Sciatic nerve (tissue), 2 donors: Measurements from ENCODE around the gene CFAP97D2. TPM values are rescaled to one million over a fixed set of nuclear protein-coding genes. Genes with fewer than 3 reads are reported as not detected.
"Not testable (repeated sequence)": the region's sequence is repeated elsewhere in the genome, so short reads cannot be mapped to it uniquely, and the experiment has no call there.

Experiments
- ATAC-seq: fragments of 200-7000 bp; cut with Tn5 transposase; one replicate; pipeline ENCODE4 v1.9.1; 2020; ENCODE audit warnings: mild to moderate bottlenecking, moderate library complexity
- DNase-seq: peaks from one replicate; pipeline ENCODE4 v3.0.0-alpha.2; 2020; ENCODE audit warnings: low spot score
- intact Hi-C: fragments of 100-400 bp; cut with DNase I; formaldehyde crosslinking; loops from one replicate; pipeline ENCODE4 v1.14.2; 2022
- total RNA-seq: library from RNA; stranded (reverse); fragmentation: NEBNext Ultra II Directional; extraction: Animal tissue kit (Norgen Biotek cat#: 25700); gene quantifications from one replicate; pipeline ENCODE4 v1.2.1, GENCODE V29; 2021
- donor health status: DM: no; HTN: no; CAD: no.
- donor health status: DM: no; HTN: no; CAD: no.

The CFAP97D2 gene
- total RNA-seq, result not detected

DNA sequence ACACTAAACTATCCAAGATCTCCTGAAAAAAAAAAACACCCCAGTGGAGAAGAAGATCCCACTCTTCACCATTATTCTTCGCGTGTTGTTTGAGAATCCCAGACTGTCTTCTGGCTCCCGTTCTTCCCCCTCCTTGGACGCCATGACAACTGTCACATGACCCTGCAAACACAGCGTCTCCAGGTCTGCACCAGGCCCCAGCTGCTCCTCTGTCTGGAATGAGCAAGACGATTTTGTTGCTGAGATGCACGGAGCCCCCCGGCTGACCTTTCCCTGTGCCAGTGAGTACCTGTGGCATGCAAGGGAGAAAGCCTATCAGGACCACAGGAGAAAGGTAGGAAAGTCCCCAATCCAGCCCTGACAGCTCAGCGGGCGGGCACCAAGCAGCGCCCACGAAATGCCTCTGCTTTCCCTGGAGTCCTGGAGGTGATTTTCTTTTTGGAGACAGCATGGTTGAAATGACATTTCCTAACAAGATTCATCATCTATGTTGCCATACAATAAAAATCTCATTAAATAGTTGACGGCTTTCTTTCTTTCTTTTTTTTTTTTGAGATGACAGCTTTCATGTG, at the start of gene CFAP97D2:
TSS of gene CFAP97D2 (plus strand) at position 171 of the 572 bp plus-strand sequence. CDS start at position 245, 74 bp downstream.
- intact Hi-C loops, result no loop called here
- no peak for ATAC-seq
- no peak for DNase-seq

DNA sequence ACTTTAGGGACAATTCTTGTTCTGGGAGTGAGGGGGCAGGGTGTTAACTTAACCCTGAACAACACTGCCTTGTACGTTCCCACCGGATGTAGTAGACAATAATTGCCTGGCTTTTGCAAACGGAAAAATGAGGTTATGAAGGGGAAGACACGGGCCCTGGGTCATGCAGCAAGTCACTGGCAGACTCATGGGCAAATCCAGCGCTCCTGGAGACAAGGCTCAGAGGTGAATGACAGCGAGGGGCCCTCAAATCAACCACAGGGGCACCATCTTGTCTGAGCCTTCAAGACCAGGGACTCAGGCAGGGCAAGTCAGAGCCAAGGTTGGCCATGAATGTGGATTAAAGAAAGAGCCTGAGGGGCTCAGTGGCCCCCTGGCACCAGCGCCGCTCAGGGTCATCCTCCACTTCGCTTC, 49.4 kb upstream of the CFAP97D2 start:
- no peak for ATAC-seq
- intact Hi-C loops, result no loop called here
- DNase-seq, result no peak

DNA sequence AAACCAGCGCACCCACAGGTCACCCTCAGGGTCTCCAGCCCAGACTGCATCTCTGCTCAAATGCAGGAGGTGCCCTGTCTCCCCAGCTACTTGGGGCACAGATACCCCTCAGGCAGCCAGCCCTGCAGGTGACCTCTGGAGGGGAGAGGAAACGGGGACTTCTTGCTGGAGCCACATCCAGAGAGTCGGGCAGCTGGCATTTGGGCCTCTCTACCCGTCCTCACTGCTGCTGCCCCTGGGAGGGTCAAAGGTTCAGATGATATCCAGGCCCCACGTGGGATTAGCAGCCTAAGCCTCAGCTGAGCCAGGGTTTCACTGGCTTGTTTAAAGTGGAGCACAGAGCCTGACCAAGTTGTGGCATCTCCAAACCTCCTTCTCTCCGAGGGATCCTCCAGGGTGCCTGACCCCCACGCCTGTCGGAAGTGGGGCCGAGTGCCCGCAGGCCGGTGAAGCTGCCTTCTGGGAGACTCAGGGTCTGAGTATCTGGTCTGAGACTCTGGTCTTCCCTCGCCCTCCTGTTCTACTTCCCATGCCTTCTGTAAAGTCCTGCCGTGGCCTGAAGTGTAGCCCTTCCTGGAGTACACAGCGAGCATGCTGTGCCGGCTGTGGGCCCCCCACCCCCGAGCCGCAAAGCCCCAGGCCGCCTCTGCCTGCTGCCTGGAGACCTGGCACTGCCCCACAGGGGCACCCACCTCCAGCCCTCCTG, 48.8 kb upstream of the CFAP97D2 start:
- intact Hi-C loops, result no loop called here
- ATAC-seq (no peak), DNase-seq (no peak)

DNA sequence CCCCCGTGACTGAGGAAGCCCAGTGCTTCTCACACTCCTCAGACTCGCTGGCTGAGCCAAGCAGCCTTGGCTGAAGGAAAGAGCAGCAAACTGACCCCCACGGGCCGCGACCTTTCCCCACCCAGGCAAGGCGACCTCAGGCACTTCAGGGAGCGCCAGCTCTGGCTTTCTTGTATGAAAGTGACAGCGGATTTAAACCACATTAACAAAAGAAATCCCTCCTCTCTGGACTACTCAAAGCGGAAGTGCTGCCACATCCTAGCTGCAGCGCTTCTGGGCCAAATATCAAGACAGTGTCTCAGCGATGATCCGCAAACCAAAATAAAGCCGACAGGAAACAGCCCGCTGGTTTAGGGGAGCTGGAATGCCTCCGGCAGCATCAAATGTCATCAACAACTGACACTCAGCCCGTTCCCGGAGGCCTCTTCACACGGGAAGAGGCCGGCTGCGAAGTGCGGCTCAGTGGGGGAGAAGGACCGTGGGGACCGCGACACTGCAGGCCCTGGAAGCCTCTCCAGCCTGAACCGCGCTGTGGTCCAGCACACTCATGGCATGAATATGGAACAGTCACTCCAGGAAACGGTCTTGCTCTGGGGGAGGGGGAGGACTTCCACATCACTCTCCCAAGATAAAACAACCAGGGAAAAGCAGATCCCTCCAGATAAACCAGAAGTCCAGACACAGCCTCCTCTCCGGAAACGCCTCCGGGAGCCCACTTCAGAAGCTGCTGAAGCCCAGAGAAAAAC, 48.0 kb upstream of the CFAP97D2 start:
- ATAC-seq, result peak; percentile 60
- no peak for DNase-seq

DNA sequence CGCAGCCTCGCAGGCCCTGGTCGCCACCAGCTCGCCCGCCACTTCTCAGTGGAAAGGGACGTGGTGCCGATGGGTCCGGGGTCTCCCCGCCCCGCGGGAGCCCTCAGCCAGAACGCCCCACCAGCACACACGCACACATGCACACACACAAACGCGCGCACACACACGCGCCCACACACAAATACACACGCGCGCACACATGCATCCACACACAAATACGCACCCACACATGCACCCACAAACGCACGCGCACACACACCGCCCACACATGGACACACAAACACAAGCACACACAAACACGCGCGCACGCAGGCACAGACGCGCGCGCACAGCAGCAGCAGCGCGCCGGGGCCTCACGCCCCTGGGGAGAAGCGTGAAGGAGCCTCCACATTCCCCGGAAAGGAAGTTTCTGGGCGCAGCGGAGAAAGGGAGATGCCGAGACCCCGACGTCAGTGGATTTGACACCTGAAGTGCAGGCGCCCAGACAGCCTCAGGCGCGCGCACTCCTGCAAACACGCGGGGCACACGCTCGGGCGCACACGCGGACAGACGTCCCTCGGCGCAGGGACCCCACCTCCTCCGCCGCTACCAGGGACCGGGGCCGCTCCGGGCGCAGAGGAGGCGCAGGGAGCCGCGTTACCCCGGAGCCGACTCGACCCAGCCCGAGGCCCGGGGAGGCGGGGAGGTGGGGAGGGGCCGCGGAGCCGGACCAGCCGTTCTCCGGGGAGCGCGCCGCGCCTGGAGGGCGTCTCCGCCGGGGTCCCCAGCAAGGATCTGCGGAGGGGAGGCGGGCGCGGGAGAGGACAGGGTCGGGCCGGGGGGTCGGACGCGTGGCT, 47.3 kb upstream of the CFAP97D2 start:
- DNase-seq (no peak), ATAC-seq (peak; percentile 31)
- intact Hi-C loops, result no loop called here

More for the DNA sequence above, 48.0 kb upstream of the CFAP97D2 start:
- intact Hi-C loops, result no loop called here

DNA sequence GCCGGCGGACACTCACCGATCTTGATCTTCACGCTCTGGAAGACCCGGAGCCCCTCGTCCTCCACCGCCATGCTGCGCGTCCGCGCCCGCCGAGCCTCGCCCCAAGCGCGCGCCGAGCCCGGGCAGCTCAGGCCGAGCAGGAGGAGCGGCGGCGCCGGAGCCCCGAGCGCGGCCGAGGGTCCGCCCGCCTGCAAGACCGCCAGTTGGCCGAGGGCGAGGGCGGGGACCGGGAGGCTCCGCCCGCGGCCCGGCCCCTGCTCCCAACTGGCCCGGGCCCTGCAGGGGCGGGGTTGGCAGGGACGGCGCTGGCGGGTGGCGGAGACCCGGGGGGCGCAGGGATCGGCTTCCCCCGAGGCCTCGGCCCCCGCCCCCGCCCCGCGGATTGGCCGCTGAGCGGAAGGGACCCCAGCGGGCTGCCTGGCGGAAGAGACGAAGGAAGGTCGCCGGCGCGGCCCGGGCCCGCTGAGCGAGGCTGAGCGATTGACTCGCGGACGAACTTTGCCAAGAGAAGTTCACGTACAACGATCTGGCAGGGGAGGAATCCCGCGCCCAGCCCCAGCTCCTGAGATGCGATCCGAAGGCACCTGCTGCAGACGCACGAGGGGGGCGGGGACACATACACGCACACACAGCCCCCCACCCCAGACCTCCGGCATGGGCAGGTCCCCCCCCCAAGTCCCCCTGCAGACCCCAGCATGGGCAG, 46.5 kb upstream of the CFAP97D2 start, which contains the start of gene RASA3:
TSS of gene RASA3 (minus strand) at position 205 of the 703 bp plus-strand sequence. CDS start at position 71, 134 bp downstream.
- DNase-seq, result peak; percentile 87
- intact Hi-C loops, result no loop called here
- ATAC-seq, result peak; percentile 82

DNA sequence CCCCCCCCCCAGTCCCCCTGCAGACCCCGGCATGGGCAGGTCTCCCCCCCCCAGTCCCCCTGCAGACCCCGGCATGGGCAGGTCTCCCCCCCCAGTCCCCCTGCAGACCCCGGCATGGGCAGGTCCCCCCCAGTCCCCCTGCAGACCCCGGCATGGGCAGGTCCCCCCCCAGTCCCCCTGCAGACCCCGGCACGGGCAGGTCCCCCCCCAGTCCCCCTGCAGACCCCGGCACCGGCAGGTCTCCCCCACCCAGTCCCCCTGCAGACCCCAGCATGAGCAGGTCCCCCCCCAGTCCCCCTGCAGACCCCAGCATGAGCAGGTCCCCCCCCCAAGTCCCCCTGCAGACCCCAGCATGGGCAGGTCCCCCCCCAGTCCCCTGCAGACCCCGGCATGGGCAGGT, 45.9 kb upstream of the CFAP97D2 start:
- intact Hi-C loops, DNase-seq, ATAC-seq: not testable (repeated sequence)

DNA sequence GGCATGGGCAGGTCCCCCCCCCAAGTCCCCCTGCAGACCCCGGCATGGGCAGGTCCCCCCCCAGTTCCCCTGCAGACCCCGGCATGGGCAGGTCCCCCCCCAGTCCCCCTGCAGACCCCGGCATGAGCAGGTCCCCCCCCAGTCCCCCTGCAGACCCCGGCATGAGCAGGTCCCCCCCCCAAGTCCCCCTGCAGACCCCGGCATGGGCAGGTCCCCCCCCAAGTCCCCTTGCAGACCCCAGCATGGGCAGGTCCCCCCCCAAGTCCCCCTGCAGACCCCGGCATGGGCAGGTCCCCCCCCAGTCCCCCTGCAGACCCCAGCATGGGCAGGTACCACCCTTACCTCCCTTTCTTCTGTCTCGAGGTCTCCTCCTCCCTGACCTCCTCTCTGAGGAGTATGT, 45.5 kb upstream of the CFAP97D2 start:
- intact Hi-C loops, ATAC-seq, DNase-seq: not testable (repeated sequence)

DNA sequence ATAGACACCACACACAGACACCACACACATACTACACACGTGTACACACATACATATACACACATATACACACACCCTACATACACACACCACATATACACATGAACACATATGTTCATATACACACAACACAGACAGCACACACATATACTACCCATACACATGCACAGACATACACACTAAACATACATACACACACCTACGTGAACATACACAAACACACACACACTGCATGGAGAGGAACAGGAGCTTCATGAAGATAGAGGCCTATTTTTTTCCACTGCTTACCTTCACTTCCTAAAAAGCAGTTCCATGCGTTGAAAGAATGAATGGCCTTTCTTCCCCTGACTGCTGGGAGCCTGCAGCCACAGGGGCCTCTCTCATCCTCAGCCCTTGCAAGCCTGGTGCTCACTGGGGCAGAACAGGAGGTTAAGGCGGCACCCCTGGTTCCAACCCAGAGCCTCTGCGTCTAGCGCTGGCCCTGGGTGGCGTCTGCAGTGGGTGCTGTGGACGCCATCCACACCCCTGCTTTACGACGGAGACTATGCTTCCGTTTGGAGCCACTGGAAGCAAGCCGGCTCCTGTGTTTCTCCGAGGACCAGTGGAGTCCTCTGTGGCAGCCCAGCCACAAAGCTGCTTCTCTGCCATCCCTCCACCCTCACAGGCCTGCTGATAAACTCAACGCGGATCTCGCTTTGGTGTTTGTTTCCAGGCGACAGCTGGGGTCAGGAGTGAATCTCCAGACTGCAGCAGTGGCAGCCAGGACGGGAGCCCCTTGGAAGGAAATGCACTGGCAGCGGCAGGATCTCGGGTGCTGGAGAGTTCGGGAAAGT, 44.7 kb upstream of the CFAP97D2 start:
- intact Hi-C loops, result no loop called here
- ATAC-seq, result no peak
- no peak for DNase-seq

DNA sequence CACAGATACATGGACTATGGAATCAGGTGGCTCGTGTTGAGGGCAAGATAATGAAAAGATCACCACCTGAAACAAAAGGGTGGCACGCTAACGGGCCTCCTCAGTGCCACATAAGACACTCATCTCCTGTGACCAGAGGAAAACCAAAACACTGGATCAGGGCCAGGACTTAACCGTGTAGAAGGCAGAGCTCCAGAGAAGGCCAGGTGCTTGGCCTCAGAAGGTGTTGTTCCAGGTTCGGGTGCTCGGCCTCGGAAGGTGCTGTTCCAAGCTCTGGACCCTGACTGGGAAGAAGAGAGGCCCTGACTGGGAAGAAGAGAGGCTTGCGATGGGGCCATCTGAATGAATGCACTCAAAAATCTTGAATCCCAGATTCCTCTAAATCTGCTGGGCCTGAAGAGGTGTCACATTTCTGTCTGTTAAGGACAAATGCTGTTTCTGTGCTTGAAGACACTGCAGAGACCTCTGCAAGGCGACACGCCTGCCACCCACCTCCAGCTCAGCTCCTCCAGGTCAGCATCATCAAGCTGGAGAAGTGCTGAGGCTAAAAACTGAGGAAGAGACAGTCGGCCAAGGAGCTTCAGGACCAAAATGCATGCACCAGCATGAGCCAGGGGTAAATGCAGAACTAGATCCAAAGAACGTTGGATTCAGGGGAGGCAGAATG, 44.0 kb upstream of the CFAP97D2 start:
- no peak for DNase-seq
- ATAC-seq, result no peak
- intact Hi-C loops, result no loop called here

DNA sequence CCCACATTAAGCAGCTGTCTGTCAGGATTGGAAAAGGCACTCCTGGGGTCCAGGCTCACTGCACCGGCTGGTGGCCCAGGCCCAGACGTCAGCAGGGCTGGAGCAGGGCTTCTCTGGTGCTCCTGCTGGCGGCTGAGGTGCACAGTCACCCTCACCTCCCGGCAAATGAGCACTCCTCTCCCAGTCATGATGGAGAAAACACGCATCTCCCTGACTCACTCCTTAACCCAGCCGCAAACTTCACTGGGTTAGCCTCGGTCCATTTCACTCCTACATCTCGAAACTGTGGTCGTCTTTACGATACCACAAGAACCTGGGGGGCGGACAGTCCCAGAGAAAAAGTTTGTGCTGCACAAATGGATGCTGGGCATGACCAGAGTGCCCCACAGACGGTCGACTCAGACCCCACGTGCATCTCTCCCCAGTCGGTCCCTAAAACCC, 43.3 kb upstream of the CFAP97D2 start:
- intact Hi-C loops, result no loop called here
- DNase-seq (no peak), ATAC-seq (no peak)

DNA sequence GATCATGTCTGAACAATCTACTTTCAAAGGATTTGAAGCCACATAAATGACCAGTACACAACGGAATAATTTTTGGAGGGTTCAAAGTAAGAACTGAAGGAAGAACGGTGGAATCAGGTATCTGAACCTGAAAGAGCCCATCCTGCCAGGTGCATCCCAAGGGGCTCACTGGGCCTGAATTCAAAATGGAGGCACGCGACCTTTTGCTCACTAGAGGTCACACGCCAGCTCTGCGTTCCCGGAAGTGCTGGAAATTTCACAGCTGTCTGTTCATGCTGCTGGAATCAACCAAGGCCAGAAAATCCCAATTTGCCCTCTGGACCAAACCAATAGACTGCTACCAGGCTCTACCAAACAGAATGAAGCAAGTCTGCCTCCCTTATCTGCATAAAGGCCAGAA, 42.5 kb upstream of the CFAP97D2 start:
- DNase-seq (no peak), ATAC-seq (no peak)
- intact Hi-C loops, result no loop called here

DNA sequence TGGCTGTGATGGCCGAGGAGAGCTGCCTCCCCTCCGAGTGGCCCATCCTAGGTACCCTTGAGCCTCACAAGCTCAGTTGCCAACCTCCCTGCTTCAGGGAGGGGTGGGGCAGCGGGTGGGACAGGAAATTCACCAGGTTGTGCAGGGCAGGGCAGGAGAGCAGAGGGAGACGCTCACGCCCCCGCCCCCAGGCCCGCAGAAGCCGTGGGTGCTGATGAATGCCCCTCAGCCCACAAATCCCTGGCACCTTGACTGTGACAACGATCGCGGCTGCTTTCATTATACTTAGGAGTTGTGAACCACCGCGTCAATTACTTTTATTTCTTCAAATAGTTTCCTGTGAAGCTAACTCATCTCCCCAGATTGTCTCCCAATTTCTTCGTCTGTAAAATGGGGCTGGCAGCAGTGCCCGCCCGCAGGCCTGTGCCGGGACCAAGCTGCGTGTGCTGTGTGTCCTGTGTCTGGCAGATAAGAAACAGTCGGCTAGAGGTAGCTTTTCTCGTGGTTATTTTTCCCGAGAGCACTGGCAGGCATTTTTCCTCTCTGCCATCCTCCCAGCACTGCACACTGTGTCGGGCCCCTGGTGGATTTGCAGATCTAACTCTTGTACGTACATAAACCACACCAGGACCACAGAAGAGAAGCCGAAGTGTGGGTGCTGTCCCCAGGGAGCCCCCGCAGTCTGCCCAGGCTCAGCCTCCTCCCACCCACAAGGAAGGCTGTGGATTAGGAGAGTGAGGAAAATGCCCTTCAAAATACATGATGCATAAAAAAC, 38.7 kb upstream of the CFAP97D2 start:
- no peak for DNase-seq

DNA sequence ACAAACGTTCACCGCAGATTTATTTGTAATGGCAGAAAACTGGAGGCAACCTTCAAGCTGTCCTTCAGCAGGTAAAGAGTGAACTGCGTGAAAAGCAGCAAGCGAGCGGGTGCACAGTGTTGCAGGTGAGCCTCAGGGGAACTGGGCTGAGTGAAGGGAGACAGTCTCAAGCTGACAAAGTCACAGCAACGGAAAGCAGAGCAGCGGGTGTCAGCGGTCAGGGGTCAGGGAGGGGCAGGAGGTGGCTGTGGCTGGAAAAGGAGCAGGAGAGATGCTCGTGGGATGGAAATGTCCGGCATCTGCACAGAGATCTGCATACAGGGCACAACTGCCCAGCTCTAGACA, 38.2 kb upstream of the CFAP97D2 start:
- DNase-seq (no peak), ATAC-seq (no peak)
- intact Hi-C loops, result no loop called here

More for the DNA sequence above, 38.7 kb upstream of the CFAP97D2 start:
- no peak for ATAC-seq
- intact Hi-C loops, result no loop called here

DNA sequence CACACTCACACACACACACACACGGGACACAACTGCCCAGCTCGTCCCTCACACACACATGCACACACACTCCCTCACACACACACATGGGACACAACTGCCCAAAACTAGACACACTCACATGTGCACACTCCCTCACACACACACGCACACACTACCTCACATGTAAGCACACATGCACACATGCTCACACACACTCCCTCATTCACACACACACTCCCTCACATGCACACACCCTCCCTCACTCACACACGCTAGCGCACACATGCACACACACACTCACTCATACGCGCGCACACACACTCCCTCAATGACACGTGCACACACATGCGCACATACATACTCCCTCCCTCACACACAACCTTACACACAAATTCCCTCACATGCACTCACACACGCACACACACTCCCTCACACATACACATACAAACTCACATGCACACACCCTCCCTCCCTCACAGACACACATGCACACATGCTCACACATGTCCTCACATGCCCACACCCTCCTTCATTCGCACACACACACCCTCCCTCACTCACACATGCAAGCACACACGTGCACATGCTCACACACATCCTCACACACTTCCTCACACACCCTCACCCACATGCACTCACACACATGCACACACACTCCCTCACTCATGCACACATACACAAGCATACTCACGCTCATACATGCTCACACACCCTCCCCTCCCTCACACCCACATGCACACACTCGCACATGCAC, 37.6 kb upstream of the CFAP97D2 start:
- intact Hi-C loops, result no loop called here
- ATAC-seq (no peak), DNase-seq (no peak)

DNA sequence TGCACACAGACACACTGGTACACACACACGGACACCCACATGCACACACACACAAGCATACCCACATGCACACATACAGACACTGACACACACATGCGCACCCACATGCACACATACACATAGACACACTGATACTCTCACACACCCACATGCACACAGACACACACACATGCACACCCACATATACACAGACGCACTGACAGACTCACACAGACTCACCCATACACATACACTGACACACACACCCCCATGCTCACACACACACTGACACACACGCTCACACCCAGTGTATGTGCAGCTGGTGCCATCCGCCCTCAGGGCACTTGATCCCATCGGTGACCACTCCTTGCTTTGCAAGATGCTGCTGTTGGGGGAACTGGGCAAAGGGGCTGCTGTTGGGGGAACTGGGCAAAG, 36.9 kb upstream of the CFAP97D2 start:
- intact Hi-C loops, result no loop called here
- ATAC-seq, result no peak
- DNase-seq, result no peak
